OCI-LY1 (cell line): Measurements from ENCODE around the gene SH3BP4.

Experiments
- CTCF ChIP-seq: fragments of 200-600 bp; sonication (generic), shearing (Covaris generic); IDR thresholded peaks from 2 replicates; pipeline ENCODE4 v1.5.1; 2017; ENCODE audit warnings: mild to moderate bottlenecking, antibody characterized with exemption, low read length, moderate library complexity, mixed read lengths
- EZH2 ChIP-seq: fragments of 200-600 bp; sonication (generic), shearing (Covaris generic); IDR thresholded peaks from 2 replicates; pipeline ENCODE4 v1.8.0; 2017; ENCODE audit warnings: borderline replicate concordance, mixed run types, mild to moderate bottlenecking, antibody characterized with exemption, low read length, moderate library complexity, mixed read lengths

GRCh38 chr2:235095569-235095968 lies 143.8 kb downstream of the SH3BP4 start:
- TF ChIP-seq CTCF (no peak), EZH2 (no peak)
